ENCODE measurements around the gene LYST. TPM values are rescaled to one million over a fixed set of nuclear protein-coding genes. Genes with fewer than 3 reads are reported as not detected.

Gene LYST
- polyA plus RNA-seq, 1 of the 3 experiments (the other 2 are of a cell fraction), result 3.9 TPM

DNA sequence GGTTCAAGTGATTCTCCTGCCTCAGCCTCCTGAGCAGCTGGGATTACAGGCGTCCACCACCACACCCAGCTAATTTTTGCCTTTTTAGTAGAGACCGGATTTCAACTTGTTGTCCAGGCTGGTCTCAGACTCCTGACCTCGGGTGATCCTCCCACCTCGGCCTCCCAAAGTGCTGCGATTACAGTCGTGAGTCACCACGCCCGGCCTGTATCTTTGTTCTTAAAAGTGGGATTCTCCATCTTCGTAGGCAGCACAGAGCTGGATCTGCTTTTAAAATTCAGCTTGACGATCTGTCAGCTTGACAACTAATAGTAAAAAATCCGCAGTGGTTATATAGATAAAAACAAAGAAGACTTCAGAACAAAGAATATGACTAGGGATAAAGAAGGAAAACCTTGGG lies 214.3 kb downstream of the LYST start:
- H3K4me2 ChIP-seq, result no peak overlapping the region

GRCh38 chr1:235651170-235651806 lies 215.4 kb downstream of the LYST start:
- H3K4me2 ChIP-seq, result no peak overlapping the region
- CTCF ChIA-PET, result interaction anchor here (0.6 to 1.7 kb wide), 3 partner anchors 10 to 146 kb away, joined by 4 to 5 read pairs (median 5); partner anchors contain the start of gene B3GALNT2
- TF ChIP-seq EP300 (IDR thresholded peaks at IDR 0.05; ENCODE audit: borderline replicate concordance in 1 of 2, low read depth in 1 of 2, low read length in 1 of 2) (no peak), JUND (IDR thresholded peaks at IDR 0.05) (no peak), NRF1 (IDR thresholded peaks at IDR 0.05; ENCODE audit: low read depth, low read length) (no peak), NFIC (IDR thresholded peaks at IDR 0.05; ENCODE audit: borderline replicate concordance) (no peak), FOSL2 (IDR thresholded peaks at IDR 0.05; ENCODE audit: borderline replicate concordance, low read depth) (no peak), EZH2phosphoT487 (IDR thresholded peaks at IDR 0.05; ENCODE audit: borderline replicate concordance, low read depth) (no peak), MAX (IDR thresholded peaks at IDR 0.05; ENCODE audit: low read depth) (no peak), USF1 (IDR thresholded peaks at IDR 0.05; ENCODE audit: borderline replicate concordance, low read depth) (no peak), TCF12 (IDR thresholded peaks at IDR 0.05) (no peak), ELF1 (IDR thresholded peaks at IDR 0.05) (no peak), MXI1 (IDR thresholded peaks at IDR 0.05; ENCODE audit: low read depth, low read length) (no peak)
- TF ChIP-seq, protein P1, sequence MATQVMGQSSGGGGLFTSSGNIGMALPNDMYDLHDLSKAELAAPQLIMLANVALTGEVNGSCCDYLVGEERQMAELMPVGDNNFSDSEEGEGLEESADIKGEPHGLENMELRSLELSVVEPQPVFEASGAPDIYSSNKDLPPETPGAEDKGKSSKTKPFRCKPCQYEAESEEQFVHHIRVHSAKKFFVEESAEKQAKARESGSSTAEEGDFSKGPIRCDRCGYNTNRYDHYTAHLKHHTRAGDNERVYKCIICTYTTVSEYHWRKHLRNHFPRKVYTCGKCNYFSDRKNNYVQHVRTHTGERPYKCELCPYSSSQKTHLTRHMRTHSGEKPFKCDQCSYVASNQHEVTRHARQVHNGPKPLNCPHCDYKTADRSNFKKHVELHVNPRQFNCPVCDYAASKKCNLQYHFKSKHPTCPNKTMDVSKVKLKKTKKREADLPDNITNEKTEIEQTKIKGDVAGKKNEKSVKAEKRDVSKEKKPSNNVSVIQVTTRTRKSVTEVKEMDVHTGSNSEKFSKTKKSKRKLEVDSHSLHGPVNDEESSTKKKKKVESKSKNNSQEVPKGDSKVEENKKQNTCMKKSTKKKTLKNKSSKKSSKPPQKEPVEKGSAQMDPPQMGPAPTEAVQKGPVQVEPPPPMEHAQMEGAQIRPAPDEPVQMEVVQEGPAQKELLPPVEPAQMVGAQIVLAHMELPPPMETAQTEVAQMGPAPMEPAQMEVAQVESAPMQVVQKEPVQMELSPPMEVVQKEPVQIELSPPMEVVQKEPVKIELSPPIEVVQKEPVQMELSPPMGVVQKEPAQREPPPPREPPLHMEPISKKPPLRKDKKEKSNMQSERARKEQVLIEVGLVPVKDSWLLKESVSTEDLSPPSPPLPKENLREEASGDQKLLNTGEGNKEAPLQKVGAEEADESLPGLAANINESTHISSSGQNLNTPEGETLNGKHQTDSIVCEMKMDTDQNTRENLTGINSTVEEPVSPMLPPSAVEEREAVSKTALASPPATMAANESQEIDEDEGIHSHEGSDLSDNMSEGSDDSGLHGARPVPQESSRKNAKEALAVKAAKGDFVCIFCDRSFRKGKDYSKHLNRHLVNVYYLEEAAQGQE (IDR thresholded peaks at IDR 0.05; ENCODE audit: low read depth, low read length), result no peak

More for the DNA sequence above, 214.3 kb downstream of the LYST start:
- TF ChIP-seq POLR2AphosphoS5 (IDR thresholded peaks at IDR 0.05; ENCODE audit: low read depth, low read length) (no peak), CTCF (IDR thresholded peaks at IDR 0.05) (no peak), PBX3 (IDR thresholded peaks at IDR 0.05) (no peak), RXRA (IDR thresholded peaks at IDR 0.05; ENCODE audit: borderline replicate concordance, low read depth) (no peak)
- Histone ChIP-seq H3K9ac (no peak overlapping the region), H3K4me3 (ENCODE audit: low read depth in 2 of 2, low read length in 1 of 2) (no peak overlapping the region), H3K9me2 (no peaks in the 10 kb centered on the region), H3K4me1 (ENCODE audit: control insufficient read depth in 1 of 2, insufficient read depth in 2 of 2, low read depth in 1 of 2, low read length in 1 of 2) (peaks cover 0 to 5% of the 10 kb centered on the region in 2 experiments; a peak in 1 of 4 replicates), H3K27ac (ENCODE audit: low read depth in 2 of 2, low read length in 1 of 2) (no peak overlapping the region), H3K79me2 (ENCODE audit: insufficient read depth) (no peaks in the 10 kb centered on the region), H3K27me3 (ENCODE audit: insufficient read depth) (peaks cover 4% of the 10 kb centered on the region; the same call in 1 of the 2 replicates), H3F3A (replicated peaks; ENCODE audit: insufficient read depth) (peaks cover 4% of the 10 kb centered on the region), H4K20me1 (ENCODE audit: insufficient read depth) (no peaks in the 10 kb centered on the region), H2AFZ (ENCODE audit: low read depth) (no peak overlapping the region), H3K9me3 (no peaks in the 10 kb centered on the region), H3K36me3 (replicated peaks in 1 of 2; ENCODE audit: control insufficient read depth in 1 of 2, insufficient read depth in 2 of 2, low read length in 1 of 2) (no peaks in the 10 kb centered on the region)
- no peak for DNase-seq
- ChIA-PET CTCF (interaction anchor here (0.8 to 1.7 kb wide), 2 partner anchors 9 to 379 kb away, joined by 4 to 5 read pairs; no protein-coding TSS in a partner anchor), POLR2A (no interaction called here)
- 85% methylated on average over 10 of the region's 11 CpGs for WGBS (ENCODE audit: low lambda C conversion rate)

More at GRCh38 chr1:235651170-235651806, 215.4 kb downstream of the LYST start:
- DNase-seq, result no peak
- Histone ChIP-seq H3K27ac (ENCODE audit: low read depth in 2 of 2, low read length in 1 of 2) (no peak overlapping the region), H3K9me2 (no peaks in the 10 kb centered on the region), H3K9me3 (no peaks in the 10 kb centered on the region), H3K9ac (no peak overlapping the region), H2AFZ (ENCODE audit: low read depth) (no peak overlapping the region), H3K4me1 (ENCODE audit: control insufficient read depth in 1 of 2, insufficient read depth in 2 of 2, low read depth in 1 of 2, low read length in 1 of 2) (peaks cover 0 to 11% of the 10 kb centered on the region in 2 experiments; a peak in 2 of 4 replicates), H3K79me2 (ENCODE audit: insufficient read depth) (no peaks in the 10 kb centered on the region), H3K27me3 (ENCODE audit: insufficient read depth) (peaks cover 10% of the 10 kb centered on the region; the same call in 1 of the 2 replicates), H3K36me3 (replicated peaks in 1 of 2; ENCODE audit: control insufficient read depth in 1 of 2, insufficient read depth in 2 of 2, low read length in 1 of 2) (no peaks in the 10 kb centered on the region), H3F3A (replicated peaks; ENCODE audit: insufficient read depth) (peaks cover 8% of the 10 kb centered on the region), H3K4me3 (ENCODE audit: low read depth in 2 of 2, low read length in 1 of 2) (no peak overlapping the region; a peak in 1 of 4 replicates), H4K20me1 (ENCODE audit: insufficient read depth) (no peaks in the 10 kb centered on the region)
- POLR2A ChIA-PET, result no interaction called here
- 93% methylated on average over 10 of the region's 10 CpGs for WGBS (ENCODE audit: low lambda C conversion rate)
